K562 (cell line): ENCODE measurements around the gene FGF14. TPM values are rescaled to one million over a fixed set of nuclear protein-coding genes. Genes with fewer than 3 reads are reported as not detected.

ENCODE experiments used
- CBX1 ChIP-seq: sonication (generic); IDR thresholded peaks from 2 replicates; pipeline ENCODE4 v1.6.1; 2016; ENCODE audit warnings: antibody characterized with exemption, low read depth, mild to moderate bottlenecking
- ESRRB ChIP-seq: fragments of 250-450 bp; sonication (Bioruptor Pico); IDR thresholded peaks from 2 replicates; pipeline ENCODE4 v1.5.0; 2020; ENCODE audit warnings: mild to moderate bottlenecking, moderate library complexity, borderline replicate concordance
- NCOA2 ChIP-seq, 2 experiments: fragments of 450-650 bp; IDR thresholded peaks; 2 replicates each; pipeline ENCODE4 v1.6.1; 2018; ENCODE audit warnings: mild to moderate bottlenecking in 2 of 2, moderate library complexity in 1 of 2; ENCODE audit not compliant: partially characterized antibody in 2 of 2
- PBX2 ChIP-seq, 2 experiments: IDR thresholded peaks in 1 of 2; conservative IDR thresholded peaks in 1 of 2; 2 replicates each; pipeline ENCODE4 v1.6.1; 2016; ENCODE audit warnings: low read depth in 2 of 2, mild to moderate bottlenecking in 1 of 2, missing compliant biosample characterization in 1 of 2, missing genetic modification characterization in 1 of 2, moderate library complexity in 1 of 2
- RCOR1 ChIP-seq, 2 experiments: IDR thresholded peaks; 2 replicates each; pipeline ENCODE4 v1.6.1; 2012; ENCODE audit warnings: low read depth in 2 of 2, low read length in 2 of 2, borderline replicate concordance in 1 of 2, improper control_type of control experiment in 1 of 2
- THRB ChIP-seq: fragments of 450-650 bp; formaldehyde crosslinking; conservative IDR thresholded peaks from 2 replicates; pipeline ENCODE4 v1.4.0; 2022; ENCODE audit warnings: mild to moderate bottlenecking, missing genetic modification characterization
- ZNF592 ChIP-seq: fragments of 450-650 bp; IDR thresholded peaks from 2 replicates; pipeline ENCODE4 v1.6.1; 2017; ENCODE audit warnings: antibody characterized with exemption, mild to moderate bottlenecking
- polyA plus RNA-seq, 8 experiments: library from polyadenylated mRNA; depleted of rRNA in 4 of 8; stranded (reverse) in 5 of 8; unstranded in 3 of 8; fragments of >200 nt; fragmentation: Nextera tagmentation in 2 of 8; fragmentation: Illumina TruSeq in 1 of 8; extraction: Ambion mirVana in 2 of 8; extraction: Trizol in 1 of 8; gene quantifications; 2 replicates each; pipeline versions ENCODE4 v1.2.1 to v1.2.3, GENCODE V29; 2011 to 2014; ENCODE audit warnings: inconsistent platforms in 1 of 8, missing spikeins in 1 of 8
- total RNA-seq, 7 experiments: library from RNA; depleted of rRNA in 6 of 7; stranded (reverse); fragments of >200 nt in 6 of 7; fragmentation: Illumina TruSeq in 2 of 7; extraction: Trizol in 2 of 7; gene quantifications; 2 replicates each; pipeline versions ENCODE4 v1.2.1 to v1.2.3, GENCODE V29; 2011 to 2021; ENCODE audit warnings: low replicate concordance in 1 of 7

Gene FGF14
- total and polyA plus RNA-seq, 9 of the 15 experiments (the other 6 are each of a cell fraction or from before 2014, with no cell fraction given), result not detected

GRCh38 chr13:101727118-101727517 is 674.7 kb downstream of the FGF14 start (continued):
- TF ChIP-seq THRB (CRISPR knock-in tag) (no peak), PBX2 (CRISPR knock-in tag; IDR thresholded peaks at IDR 0.05; ENCODE audit: low read depth) (no peak), PBX2 (tag; conservative IDR thresholded peaks at IDR 0.05; ENCODE audit: low read depth) (no peak), NCOA2 (IDR thresholded peaks at IDR 0.05; ENCODE audit: partially characterized antibody in 2 of 2) (no peak), RCOR1 (IDR thresholded peaks at IDR 0.05; ENCODE audit: borderline replicate concordance in 1 of 2, low read depth in 2 of 2, low read length in 2 of 2) (no peak), ESRRB (CRISPR knock-in tag) (no peak), ZNF592 (no peak), CBX1 (no peak)
